AG04450 (cell line): Measurements from ENCODE around the gene HTR3D. TPM values are rescaled to one million over a fixed set of nuclear protein-coding genes. Genes with fewer than 3 reads are reported as not detected.

Source experiments
- CTCF ChIA-PET: fragments of 300-600, 350-600 bp; formaldehyde crosslinking; extraction: SDS; loops from one replicate; lab custom pipeline; 2022; ENCODE audit warnings: antibody characterized with exemption, inconsistent platforms; lab: Charles Lee
- POLR2A ChIA-PET: fragments of 350-600 bp; formaldehyde crosslinking; extraction: SDS; loops from one replicate; lab custom pipeline; 2021; ENCODE audit warnings: antibody characterized with exemption, inconsistent platforms; lab: Yijun Ruan, JAX
- DNase-seq: peaks from one replicate; pipeline ENCODE4 v3.0.0-alpha.2; 2011; ENCODE audit warnings: low read depth, low spot score
- H3K27ac ChIP-seq: one replicate; pipeline ENCODE4 v1.5.1; 2012; ENCODE audit warnings: low read depth, low read length, control low read depth
- H3K27me3 ChIP-seq: one replicate; pipeline ENCODE4 v1.6.0; 2012; ENCODE audit warnings: low read length; ENCODE audit not compliant: control insufficient read depth, insufficient read depth
- H3K4me3 ChIP-seq: 2 replicates; pipeline ENCODE4 v1.5.1; 2011; ENCODE audit warnings: mild to moderate bottlenecking, low read depth, low read length, control low read depth
- H3K9me3 ChIP-seq: 2 replicates; pipeline ENCODE4 v1.5.1; 2012; ENCODE audit warnings: low read length; ENCODE audit not compliant: control insufficient read depth, insufficient read depth
- polyA plus RNA-seq: library from polyadenylated mRNA; depleted of rRNA; stranded (reverse); fragments of >200 nt; gene quantifications from 2 replicates; pipeline ENCODE4 v1.2.3, GENCODE V29; 2011
- TF ChIP-seq, protein P1 (sequence below): IDR thresholded peaks from 2 replicates; pipeline ENCODE4 v1.5.1; 2011; ENCODE audit warnings: low read depth, low read length, control low read depth, inconsistent platforms

The HTR3D gene
- polyA plus RNA-seq, 1 experiment, result not detected

DNA sequence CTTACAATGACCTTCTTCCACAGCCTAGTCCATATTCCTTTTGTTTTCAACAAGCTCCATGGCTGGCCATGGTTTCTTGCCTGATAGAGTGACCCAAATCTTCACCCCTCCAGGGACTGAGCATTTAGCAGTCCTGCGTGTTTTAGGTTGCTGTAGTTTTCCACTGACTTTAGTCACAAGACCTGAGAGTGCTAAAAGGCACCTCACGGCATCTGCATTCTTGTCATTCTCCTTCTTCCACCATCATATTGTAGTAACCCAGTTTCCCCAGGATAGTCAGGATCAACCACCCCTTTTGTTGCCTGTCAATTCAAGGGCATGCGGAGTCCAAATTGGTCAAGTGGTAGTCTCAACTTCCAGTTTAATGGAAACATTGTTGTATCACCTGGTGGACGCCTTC lies 42.1 kb downstream of the HTR3D start:
- no peak for DNase-seq
- Histone ChIP-seq H3K27me3 (peaks cover 8% of the 10 kb centered on the region), H3K4me3 (no peak overlapping the region), H3K9me3 (0 out of 2 replicates have a peak, but pooled peaks cover 3% of the 10 kb centered on the region), H3K27ac (no peak overlapping the region)
- POLR2A ChIA-PET, result no interaction called here
- CTCF ChIA-PET, result no interaction called here
- TF ChIP-seq, protein P1, sequence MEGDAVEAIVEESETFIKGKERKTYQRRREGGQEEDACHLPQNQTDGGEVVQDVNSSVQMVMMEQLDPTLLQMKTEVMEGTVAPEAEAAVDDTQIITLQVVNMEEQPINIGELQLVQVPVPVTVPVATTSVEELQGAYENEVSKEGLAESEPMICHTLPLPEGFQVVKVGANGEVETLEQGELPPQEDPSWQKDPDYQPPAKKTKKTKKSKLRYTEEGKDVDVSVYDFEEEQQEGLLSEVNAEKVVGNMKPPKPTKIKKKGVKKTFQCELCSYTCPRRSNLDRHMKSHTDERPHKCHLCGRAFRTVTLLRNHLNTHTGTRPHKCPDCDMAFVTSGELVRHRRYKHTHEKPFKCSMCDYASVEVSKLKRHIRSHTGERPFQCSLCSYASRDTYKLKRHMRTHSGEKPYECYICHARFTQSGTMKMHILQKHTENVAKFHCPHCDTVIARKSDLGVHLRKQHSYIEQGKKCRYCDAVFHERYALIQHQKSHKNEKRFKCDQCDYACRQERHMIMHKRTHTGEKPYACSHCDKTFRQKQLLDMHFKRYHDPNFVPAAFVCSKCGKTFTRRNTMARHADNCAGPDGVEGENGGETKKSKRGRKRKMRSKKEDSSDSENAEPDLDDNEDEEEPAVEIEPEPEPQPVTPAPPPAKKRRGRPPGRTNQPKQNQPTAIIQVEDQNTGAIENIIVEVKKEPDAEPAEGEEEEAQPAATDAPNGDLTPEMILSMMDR, result no peak

DNA sequence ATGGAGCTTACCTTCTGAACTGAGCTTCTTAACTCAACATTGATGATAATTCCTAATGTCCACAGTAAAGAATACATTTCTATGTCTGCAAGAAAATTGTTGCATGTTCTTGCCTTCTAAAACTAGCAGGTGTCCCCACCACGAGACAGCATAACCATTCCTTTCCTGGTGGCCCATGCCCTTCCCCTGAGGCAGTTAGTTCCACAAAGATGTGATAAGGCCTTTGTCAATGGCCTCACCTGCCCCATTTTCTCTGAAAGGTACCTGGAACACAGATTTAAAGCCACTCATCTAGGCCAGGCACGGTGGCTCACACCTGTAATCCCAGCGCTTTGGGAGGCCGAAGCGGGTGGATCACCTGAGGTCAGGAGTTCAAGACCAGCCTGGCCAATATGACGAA lies 44.4 kb downstream of the HTR3D start:
- no peaks in the 10 kb centered on the region; the same call in 1 of the 2 replicates for H3K9me3 ChIP-seq
- H3K27me3 ChIP-seq, result peaks cover 8% of the 10 kb centered on the region
- CTCF ChIA-PET, result no interaction called here
- no peak for DNase-seq
- H3K27ac ChIP-seq, result no peak overlapping the region
- POLR2A ChIA-PET, result no interaction called here
- TF ChIP-seq, protein P1, result no peak
- no peak overlapping the region for H3K4me3 ChIP-seq

DNA sequence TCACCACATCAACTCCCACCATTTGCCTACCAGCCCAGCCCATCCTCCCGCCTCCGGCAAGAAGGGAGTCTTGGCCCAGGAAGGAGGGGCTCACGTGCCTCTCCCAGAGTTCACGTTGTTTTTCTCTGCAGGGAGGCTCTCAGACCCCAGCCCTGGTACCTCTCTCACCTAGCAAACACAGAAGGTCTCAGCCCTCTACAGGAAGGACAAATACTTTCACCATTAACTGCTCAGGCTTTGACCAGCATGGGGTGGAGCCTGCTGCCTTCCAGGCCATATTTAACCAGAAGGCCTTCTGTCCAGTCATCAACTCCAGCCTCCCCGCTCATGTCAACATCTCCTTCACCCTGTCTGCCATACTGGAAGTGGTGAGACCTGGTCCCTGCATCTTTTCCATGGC lies 46.3 kb downstream of the HTR3D start:
- Histone ChIP-seq H3K9me3 (peaks cover 3% of the 10 kb centered on the region; the same call in 1 of the 2 replicates), H3K27ac (no peak overlapping the region), H3K4me3 (no peak overlapping the region), H3K27me3 (peaks cover 8% of the 10 kb centered on the region)
- ChIA-PET POLR2A (no interaction called here), CTCF (no interaction called here)
- TF ChIP-seq, protein P1, result no peak
- DNase-seq, result no peak

- TF ChIP-seq, protein P1, result no peak
- ChIA-PET POLR2A (no interaction called here), CTCF (no interaction called here)
- Histone ChIP-seq H3K4me3 (no peak overlapping the region), H3K27me3 (peaks cover 3% of the 10 kb centered on the region), H3K9me3 (peaks cover 3% of the 10 kb centered on the region; the same call in 1 of the 2 replicates), H3K27ac (no peak overlapping the region)
- DNase-seq, result no peak
Measured at GRCh38 chr3:184078851-184079250, 47.3 kb downstream of the HTR3D start.

DNA sequence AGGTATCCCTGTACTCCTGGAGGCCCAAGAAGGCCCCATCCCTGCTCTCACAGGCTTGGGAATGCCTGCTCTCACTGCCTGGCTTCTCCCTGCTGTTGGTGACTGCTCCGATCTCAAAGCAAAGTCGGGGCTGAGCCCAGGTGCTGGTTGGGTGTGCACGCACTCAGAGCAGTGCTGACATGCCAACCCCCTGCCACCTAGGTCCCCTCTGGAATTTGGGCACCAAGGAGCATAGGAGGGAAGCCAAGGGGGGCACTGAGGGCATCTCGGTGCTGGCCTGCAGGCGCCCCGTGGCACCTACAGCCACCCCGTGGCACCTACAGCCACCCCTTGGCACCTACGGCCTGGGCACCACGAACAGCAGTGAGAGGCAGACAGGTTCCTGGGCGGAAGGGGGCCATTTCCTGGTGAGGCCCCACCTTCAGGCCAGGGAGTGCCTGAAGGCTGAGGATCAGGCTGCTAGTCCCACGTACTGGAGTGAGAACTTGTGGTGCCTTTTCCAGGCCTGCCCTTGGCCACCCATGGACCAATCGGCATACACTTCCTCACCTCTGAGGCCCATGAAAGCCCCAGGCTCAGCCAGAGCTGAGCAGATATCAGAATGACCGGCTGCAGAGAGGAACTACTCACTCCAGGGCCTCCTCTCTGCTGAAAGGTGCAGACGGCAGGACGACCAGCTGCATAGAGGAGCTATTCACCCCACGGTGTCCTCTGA lies 49.7 kb downstream of the HTR3D start:
- POLR2A ChIA-PET, result no interaction called here
- TF ChIP-seq, protein P1, result no peak
- H3K4me3 ChIP-seq, result no peak overlapping the region
- peaks cover 7% of the 10 kb centered on the region; the same call in 1 of the 2 replicates for H3K9me3 ChIP-seq
- DNase-seq, result no peak
- peaks cover 3% of the 10 kb centered on the region for H3K27me3 ChIP-seq
- CTCF ChIA-PET, result no interaction called here
- no peak overlapping the region for H3K27ac ChIP-seq
